BE2C (cell line): ENCODE results near the gene ZNF750.
A peak's percentile ranks its signal among the peaks of the same experiment; 100 is the strongest.

Experiments used
- DNase-seq: peaks from one replicate; pipeline ENCODE4 v3.0.0-alpha.2; 2020
- H3K27me3 ChIP-seq: fragments of 250-450 bp; sonication (Bioruptor Pico); 2 replicates; pipeline ENCODE4 v1.5.1; 2020; ENCODE audit warnings: mild to moderate bottlenecking
- H3K36me3 ChIP-seq: fragments of 250-450 bp; sonication (Bioruptor Pico); 2 replicates; pipeline ENCODE4 v1.5.1; 2020; ENCODE audit warnings: mild to moderate bottlenecking
- H3K4me1 ChIP-seq: fragments of 250-450 bp; sonication (Bioruptor Pico); 2 replicates; pipeline ENCODE4 v1.5.1; 2020
- H3K4me3 ChIP-seq: 2 replicates; pipeline ENCODE4 v1.5.1; 2011; ENCODE audit warnings: low read depth, low read length
- H3K9me3 ChIP-seq: fragments of 250-450 bp; sonication (Bioruptor Pico); 2 replicates; pipeline ENCODE4 v1.5.1; 2020
- TF ChIP-seq, protein P1 (sequence below): IDR thresholded peaks from 2 replicates; pipeline ENCODE4 v1.5.1; 2012; ENCODE audit warnings: mild to moderate bottlenecking, low read depth, low read length

ZNF750 gene

DNA sequence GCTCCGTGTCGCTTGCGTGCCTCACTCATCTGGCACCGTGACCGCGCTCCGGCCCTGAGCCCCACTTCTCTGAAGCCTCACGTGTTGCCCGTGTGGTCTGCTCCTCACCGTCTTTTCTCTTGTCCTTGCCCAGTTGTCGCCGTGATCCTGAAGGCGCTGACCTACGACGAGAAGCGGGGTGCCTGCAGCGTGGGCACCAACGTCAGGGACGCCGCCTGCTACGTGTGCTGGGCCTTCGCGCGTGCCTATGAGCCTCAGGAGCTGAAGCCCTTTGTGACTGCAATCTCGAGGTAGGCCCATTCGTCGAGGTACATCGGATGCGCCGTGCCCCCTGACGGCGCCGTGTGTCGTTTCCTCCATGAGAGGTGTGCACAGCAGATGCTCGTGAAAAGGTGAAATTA lies 30.3 kb upstream of the ZNF750 start:
- no peaks in the 10 kb centered on the region for H3K27me3 ChIP-seq
- TF ChIP-seq, protein P1, sequence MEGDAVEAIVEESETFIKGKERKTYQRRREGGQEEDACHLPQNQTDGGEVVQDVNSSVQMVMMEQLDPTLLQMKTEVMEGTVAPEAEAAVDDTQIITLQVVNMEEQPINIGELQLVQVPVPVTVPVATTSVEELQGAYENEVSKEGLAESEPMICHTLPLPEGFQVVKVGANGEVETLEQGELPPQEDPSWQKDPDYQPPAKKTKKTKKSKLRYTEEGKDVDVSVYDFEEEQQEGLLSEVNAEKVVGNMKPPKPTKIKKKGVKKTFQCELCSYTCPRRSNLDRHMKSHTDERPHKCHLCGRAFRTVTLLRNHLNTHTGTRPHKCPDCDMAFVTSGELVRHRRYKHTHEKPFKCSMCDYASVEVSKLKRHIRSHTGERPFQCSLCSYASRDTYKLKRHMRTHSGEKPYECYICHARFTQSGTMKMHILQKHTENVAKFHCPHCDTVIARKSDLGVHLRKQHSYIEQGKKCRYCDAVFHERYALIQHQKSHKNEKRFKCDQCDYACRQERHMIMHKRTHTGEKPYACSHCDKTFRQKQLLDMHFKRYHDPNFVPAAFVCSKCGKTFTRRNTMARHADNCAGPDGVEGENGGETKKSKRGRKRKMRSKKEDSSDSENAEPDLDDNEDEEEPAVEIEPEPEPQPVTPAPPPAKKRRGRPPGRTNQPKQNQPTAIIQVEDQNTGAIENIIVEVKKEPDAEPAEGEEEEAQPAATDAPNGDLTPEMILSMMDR, result no peak
- no peak for DNase-seq
- H3K4me1 ChIP-seq, result peaks cover 20% of the 10 kb centered on the region
- H3K4me3 ChIP-seq, result no peak overlapping the region
- H3K36me3 ChIP-seq, result peaks cover 3% of the 10 kb centered on the region
- no peaks in the 10 kb centered on the region for H3K9me3 ChIP-seq

DNA sequence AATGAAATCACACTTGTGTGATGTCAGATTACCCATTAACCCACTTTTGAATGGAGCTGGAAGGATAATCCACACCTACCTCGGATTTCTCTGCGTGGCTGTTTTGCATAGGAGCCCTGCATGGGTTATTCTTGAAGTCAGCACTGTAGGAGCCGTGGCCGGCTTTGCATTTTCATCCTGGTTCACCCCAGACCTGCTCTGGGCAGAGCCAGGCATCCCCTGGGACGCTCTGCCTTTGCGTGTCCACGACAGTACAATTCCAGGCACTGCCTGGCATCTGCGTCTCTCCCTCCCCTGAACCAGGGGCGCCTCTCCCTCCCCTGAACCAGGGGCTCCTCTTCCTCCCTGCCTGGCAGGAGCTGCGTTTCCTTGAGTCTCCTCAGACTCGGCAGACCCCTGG lies 29.7 kb upstream of the ZNF750 start:
- peak; percentile 55 for DNase-seq
- no peak overlapping the region for H3K4me3 ChIP-seq
- peaks cover 3% of the 10 kb centered on the region for H3K36me3 ChIP-seq

DNA sequence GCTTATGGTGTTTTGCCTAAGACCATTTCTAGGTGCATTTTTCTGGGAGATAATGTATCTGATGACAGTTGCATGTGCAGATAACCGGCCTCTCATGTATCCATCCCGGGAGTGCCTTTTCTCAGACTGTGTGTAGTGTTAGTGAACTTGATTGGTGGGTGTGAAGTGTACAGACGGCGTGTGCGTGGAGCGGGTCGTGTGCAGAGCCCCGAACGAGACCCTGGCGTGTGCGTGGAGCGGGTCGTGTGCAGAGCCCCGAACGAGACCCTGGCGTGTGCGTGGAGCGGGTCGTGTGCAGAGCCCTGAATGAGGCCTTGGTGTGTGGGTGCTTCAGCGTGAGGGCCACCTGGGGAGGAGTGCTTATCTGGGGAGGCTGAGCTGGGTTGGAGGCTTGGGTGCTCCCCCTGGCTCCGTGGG lies 28.9 kb upstream of the ZNF750 start:
- no peak for DNase-seq
- TF ChIP-seq, protein P1, result no peak
- Histone ChIP-seq H3K4me1 (peaks cover 30% of the 10 kb centered on the region), H3K9me3 (no peaks in the 10 kb centered on the region), H3K36me3 (peaks cover 3% of the 10 kb centered on the region), H3K4me3 (no peak overlapping the region), H3K27me3 (no peaks in the 10 kb centered on the region)

More for the DNA sequence above, 29.7 kb upstream of the ZNF750 start:
- H3K9me3 ChIP-seq, result no peaks in the 10 kb centered on the region
- TF ChIP-seq, protein P1, result no peak
- H3K4me1 ChIP-seq, result peaks cover 25% of the 10 kb centered on the region
- no peaks in the 10 kb centered on the region for H3K27me3 ChIP-seq

DNA sequence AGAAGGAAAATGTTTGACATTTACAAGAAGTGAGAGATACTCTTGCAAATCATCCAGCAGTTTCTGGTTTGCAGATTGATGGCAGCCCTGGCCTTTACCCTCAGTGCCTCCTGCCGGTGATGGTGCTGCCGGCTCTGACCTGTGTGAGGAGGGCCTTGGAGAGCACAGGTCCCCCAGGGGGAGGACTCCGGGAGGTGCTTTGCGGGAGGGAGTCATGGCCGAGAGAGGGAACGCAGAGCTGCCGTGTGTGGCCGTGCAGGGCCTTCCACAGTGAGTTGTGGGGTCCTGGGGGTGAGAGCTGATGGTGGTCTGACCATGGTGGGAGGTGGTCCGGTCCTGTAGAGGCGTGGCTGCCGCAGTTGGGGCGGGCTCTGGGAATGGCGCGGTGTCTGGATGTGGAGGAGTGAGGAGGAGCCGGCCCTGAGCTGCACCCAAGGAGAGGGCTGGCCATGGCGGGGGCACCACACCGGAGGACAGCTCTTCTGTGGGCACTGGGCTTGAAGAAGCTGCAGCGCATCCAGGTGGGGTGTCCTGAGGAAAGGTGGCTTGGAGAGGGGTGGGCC lies 28.0 kb upstream of the ZNF750 start:
- Histone ChIP-seq H3K27me3 (no peaks in the 10 kb centered on the region), H3K4me1 (peaks cover 36% of the 10 kb centered on the region), H3K4me3 (no peak overlapping the region), H3K9me3 (no peaks in the 10 kb centered on the region), H3K36me3 (peaks cover 3% of the 10 kb centered on the region)
- no peak for DNase-seq
- TF ChIP-seq, protein P1, result no peak

- Histone ChIP-seq H3K9me3 (no peaks in the 10 kb centered on the region), H3K4me3 (no peak overlapping the region), H3K36me3 (peaks cover 3% of the 10 kb centered on the region), H3K4me1 (peaks cover 36% of the 10 kb centered on the region), H3K27me3 (no peaks in the 10 kb centered on the region)
- TF ChIP-seq, protein P1, result no peak
- DNase-seq, result peak; percentile 65
Measured at GRCh38 chr17:82866590-82867191, 26.9 kb upstream of the ZNF750 start.

DNA sequence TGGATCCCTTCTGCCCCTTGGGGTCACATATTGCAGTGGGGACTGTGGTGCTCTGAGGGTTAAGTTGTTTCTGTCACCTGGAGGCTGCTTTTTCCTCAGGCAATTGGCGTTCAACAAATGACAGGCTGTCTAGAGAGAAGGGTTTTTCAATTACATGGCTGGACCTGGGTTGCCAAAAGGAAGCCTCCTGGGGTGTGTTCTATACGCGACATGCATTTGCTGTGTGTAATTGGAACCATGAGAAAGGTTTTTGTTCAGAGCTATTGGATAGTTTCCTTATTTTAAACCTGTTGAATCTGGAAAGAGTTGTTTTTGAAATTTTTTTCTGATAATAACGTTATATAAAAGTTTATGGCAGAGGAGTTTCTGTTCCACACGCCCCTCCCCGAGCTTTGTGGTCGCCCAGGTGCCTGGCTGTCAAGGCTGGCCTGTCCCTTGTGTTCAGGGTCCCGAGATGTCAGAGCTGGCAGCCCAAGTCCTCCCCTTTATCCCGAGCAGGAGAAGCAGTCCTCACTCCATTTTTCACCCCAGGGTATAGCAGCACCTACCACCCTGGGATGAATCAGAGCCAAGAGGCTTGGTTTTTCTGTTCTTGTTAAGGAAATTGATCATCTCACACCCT lies 26.1 kb upstream of the ZNF750 start:
- peaks cover 36% of the 10 kb centered on the region for H3K4me1 ChIP-seq
- no peak for DNase-seq
- H3K4me3 ChIP-seq, result no peak overlapping the region
- TF ChIP-seq, protein P1, result no peak
- no peaks in the 10 kb centered on the region for H3K9me3 ChIP-seq
- no peaks in the 10 kb centered on the region for H3K27me3 ChIP-seq
- peaks cover 3% of the 10 kb centered on the region for H3K36me3 ChIP-seq
